ENCODE results near the gene ZNF462. TPM values are rescaled to one million over a fixed set of nuclear protein-coding genes. Genes with fewer than 3 reads are reported as not detected.

The ZNF462 gene
- total and polyA plus RNA-seq, 4 donors = 0.35 to 2.1 (median 1.4) TPM

GRCh38 chr9:106922026-106922425 lies 59.1 kb downstream of the ZNF462 start:
- TF ChIP-seq HNF4A (conservative IDR thresholded peaks at IDR 0.05) = no peak
- Histone ChIP-seq H3K36me3 (ENCODE audit: control insufficient read depth in 4 of 4, insufficient read depth in 3 of 4, low read depth in 1 of 4, low read length in 3 of 4) (no peaks in the 10 kb centered on the region), H3K9me3 (ENCODE audit: control insufficient read depth in 4 of 4, low read length in 3 of 4) (no peaks in the 10 kb centered on the region), H3K4me3 (ENCODE audit: low read depth in 1 of 3, low read length in 3 of 3) (no peak overlapping the region), H3K4me1 (ENCODE audit: control insufficient read depth in 4 of 4, insufficient read depth in 4 of 4, low read length in 3 of 4) (peaks cover 0 to 15% (median 13%) of the 10 kb centered on the region in 4 donors), H3K27ac (ENCODE audit: low read depth in 1 of 2, low read length in 2 of 2) (no peak overlapping the region), H3K27me3 (ENCODE audit: control insufficient read depth in 4 of 4, insufficient read depth in 4 of 4, low read length in 3 of 4) (no peaks in the 10 kb centered on the region), H3K9ac (ENCODE audit: low read depth in 1 of 2, low read length in 2 of 2) (no peak overlapping the region)
- 83% methylated on average over 1 of the region's 1 CpG for WGBS
- no peak for DNase-seq (ENCODE audit: low spot score)

GRCh38 chr9:106925392-106925791 lies 62.4 kb downstream of the ZNF462 start:
- no peaks in the 10 kb centered on the region for H3K27me3 ChIP-seq (ENCODE audit: control insufficient read depth in 4 of 4, insufficient read depth in 4 of 4, low read length in 3 of 4)
- no peak overlapping the region for H3K27ac ChIP-seq (ENCODE audit: low read depth in 1 of 2, low read length in 2 of 2)
- H3K4me1 ChIP-seq (ENCODE audit: control insufficient read depth in 4 of 4, insufficient read depth in 4 of 4, low read length in 3 of 4) = peaks cover 0 to 13% (median 13%) of the 10 kb centered on the region in 4 donors
- DNase-seq (ENCODE audit: low spot score) = no peak
- no peak for TF ChIP-seq CTCF (IDR thresholded peaks at IDR 0.05; ENCODE audit: low read depth, low read length, missing input control)
- TF ChIP-seq HNF4A (conservative IDR thresholded peaks at IDR 0.05) = no peak
- TF ChIP-seq GABPA (IDR thresholded peaks at IDR 0.05 in 1 of 2, conservative IDR thresholded peaks at IDR 0.05 in 1 of 2) = no peak
- TF ChIP-seq FOXA2 (IDR thresholded peaks at IDR 0.05) = no peak
- TF ChIP-seq MAX (IDR thresholded peaks at IDR 0.05) = no peak
- TF ChIP-seq JUND (IDR thresholded peaks at IDR 0.05) = no peak
- TF ChIP-seq YY1 (IDR thresholded peaks at IDR 0.05) = no peak
- TF ChIP-seq HNF4G (IDR thresholded peaks at IDR 0.05) = no peak
- no peak for TF ChIP-seq ZBTB33 (IDR thresholded peaks at IDR 0.05)
- no peaks in the 10 kb centered on the region for H3K36me3 ChIP-seq (ENCODE audit: control insufficient read depth in 4 of 4, insufficient read depth in 3 of 4, low read depth in 1 of 4, low read length in 3 of 4)
- H3K9ac ChIP-seq (ENCODE audit: low read depth in 1 of 2, low read length in 2 of 2) = no peak overlapping the region
- H3K9me3 ChIP-seq (ENCODE audit: control insufficient read depth in 4 of 4, low read length in 3 of 4) = peaks cover 0 to 4% (median 0%) of the 10 kb centered on the region in 4 donors
- 95% methylated on average over 7 of the region's 7 CpGs for WGBS
- no peak overlapping the region for H3K4me3 ChIP-seq (ENCODE audit: low read depth in 1 of 3, low read length in 3 of 3)

- Histone ChIP-seq H3K27me3 (ENCODE audit: control insufficient read depth in 4 of 4, insufficient read depth in 4 of 4, low read length in 3 of 4) (no peaks in the 10 kb centered on the region), H3K36me3 (ENCODE audit: control insufficient read depth in 4 of 4, insufficient read depth in 3 of 4, low read depth in 1 of 4, low read length in 3 of 4) (no peaks in the 10 kb centered on the region), H3K4me3 (ENCODE audit: low read depth in 1 of 3, low read length in 3 of 3) (no peak overlapping the region), H3K4me1 (ENCODE audit: control insufficient read depth in 4 of 4, insufficient read depth in 4 of 4, low read length in 3 of 4) (peaks cover 0 to 7% (median 6%) of the 10 kb centered on the region in 4 donors), H3K9me3 (ENCODE audit: control insufficient read depth in 4 of 4, low read length in 3 of 4) (peaks cover 0 to 4% (median 0%) of the 10 kb centered on the region in 4 donors), H3K27ac (ENCODE audit: low read depth in 1 of 2, low read length in 2 of 2) (no peak overlapping the region), H3K9ac (ENCODE audit: low read depth in 1 of 2, low read length in 2 of 2) (no peak overlapping the region)
- DNase-seq (ENCODE audit: low spot score) = no peak
- no peak for TF ChIP-seq FOXA1 (IDR thresholded peaks at IDR 0.05)
- TF ChIP-seq SP1 (IDR thresholded peaks at IDR 0.05) = no peak
- no peak for TF ChIP-seq MAX (IDR thresholded peaks at IDR 0.05)
- no peak for TF ChIP-seq FOXA2 (IDR thresholded peaks at IDR 0.05)
- TF ChIP-seq NR2F2 (IDR thresholded peaks at IDR 0.05) = no peak
- no peak for TF ChIP-seq RAD21 (IDR thresholded peaks at IDR 0.05)
- TF ChIP-seq TAF1 (conservative IDR thresholded peaks at IDR 0.05) = no peak
- TF ChIP-seq HNF4A (conservative IDR thresholded peaks at IDR 0.05) = no peak
- no peak for TF ChIP-seq RXRA (IDR thresholded peaks at IDR 0.05)
- TF ChIP-seq YY1 (IDR thresholded peaks at IDR 0.05) = no peak
- TF ChIP-seq EGR1 (IDR thresholded peaks at IDR 0.05; ENCODE audit: low read depth in 2 of 2) = no peak
- no peak for TF ChIP-seq ATF3 (IDR thresholded peaks at IDR 0.05)
- WGBS = 90% methylated on average over 5 of the region's 5 CpGs
Measured at GRCh38 chr9:106927916-106928315, 65.0 kb downstream of the ZNF462 start.

All from liver (tissue), 9 donors.